Activated T-cell treated with anti-CD3 and anti-CD28 coated beads, Interleukin-2, amount 50 U/mL, for 1 hour (primary cell): ENCODE data around the gene PLPP2.

Source experiments
- DNase-seq: peaks from one replicate; pipeline ENCODE4 v3.0.0-alpha.2; 2020

The PLPP2 gene

DNA sequence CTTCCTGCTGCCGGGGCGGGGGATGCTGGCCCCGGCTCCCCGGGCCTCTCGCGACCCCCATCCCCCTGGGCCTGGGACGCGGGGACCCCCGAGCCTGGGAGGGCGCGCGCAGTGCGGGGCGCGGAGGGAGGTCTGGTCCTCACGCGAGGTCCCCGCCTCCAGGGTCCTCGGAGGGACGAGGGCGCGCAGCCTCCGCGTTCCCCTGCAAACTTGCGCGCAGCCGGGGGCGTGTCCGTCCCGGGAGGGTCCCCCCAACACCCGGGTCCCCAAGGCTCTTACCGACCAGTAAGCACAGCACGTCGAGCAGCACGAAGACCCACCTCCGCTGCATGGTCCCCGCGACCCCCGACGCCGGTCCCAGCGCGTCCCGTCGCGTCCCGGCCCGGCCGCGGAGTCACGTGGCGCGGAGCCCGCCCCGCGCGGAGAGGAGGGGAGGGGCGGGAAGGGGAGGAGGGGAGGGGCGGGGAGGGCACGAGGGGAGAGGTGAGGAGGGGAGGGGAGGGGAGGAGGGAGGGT lies at the start of gene PLPP2:
PLPP2 (minus strand) TSS at position 398 of the 516 bp plus-strand sequence; CDS start at position 331, 67 bp downstream.
- no peak for DNase-seq

DNA sequence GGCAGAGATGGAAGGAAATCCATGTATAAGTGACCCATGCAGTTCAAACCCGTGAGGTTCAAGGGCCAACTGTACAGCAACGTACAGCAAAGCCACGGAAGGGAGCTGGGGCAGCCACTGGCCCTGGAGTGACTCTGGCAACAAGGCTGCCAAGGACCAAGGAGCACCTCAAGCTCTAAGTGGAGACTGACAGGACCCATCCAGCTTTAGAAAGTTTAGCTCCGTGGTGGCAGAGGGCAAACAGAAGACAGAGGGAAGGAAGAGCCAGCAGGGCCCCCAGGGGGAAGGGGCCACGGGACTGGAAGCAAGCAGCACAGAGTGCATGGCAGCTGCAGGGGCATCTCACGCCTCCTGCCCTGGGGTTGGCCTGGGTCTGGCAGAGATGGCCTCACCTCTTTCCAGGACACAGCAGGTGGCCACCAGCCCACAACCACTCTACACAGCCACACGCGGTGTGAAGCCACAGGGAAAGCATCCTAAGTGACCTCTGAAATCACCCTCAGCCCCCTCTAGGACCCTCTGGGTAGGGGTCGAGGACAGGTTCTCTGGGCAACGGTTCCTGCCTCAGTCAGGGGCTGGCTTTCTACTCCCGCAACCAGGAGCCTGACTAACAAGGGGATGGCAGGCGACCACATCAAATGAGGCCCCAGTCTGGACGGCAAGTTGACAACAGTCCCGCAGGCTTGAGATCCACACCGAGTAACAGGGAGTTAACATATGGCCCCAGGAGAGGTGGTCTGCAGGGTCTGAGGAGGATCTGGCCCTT lies 49.6 kb upstream of the PLPP2 start:
- no peak for DNase-seq

DNA sequence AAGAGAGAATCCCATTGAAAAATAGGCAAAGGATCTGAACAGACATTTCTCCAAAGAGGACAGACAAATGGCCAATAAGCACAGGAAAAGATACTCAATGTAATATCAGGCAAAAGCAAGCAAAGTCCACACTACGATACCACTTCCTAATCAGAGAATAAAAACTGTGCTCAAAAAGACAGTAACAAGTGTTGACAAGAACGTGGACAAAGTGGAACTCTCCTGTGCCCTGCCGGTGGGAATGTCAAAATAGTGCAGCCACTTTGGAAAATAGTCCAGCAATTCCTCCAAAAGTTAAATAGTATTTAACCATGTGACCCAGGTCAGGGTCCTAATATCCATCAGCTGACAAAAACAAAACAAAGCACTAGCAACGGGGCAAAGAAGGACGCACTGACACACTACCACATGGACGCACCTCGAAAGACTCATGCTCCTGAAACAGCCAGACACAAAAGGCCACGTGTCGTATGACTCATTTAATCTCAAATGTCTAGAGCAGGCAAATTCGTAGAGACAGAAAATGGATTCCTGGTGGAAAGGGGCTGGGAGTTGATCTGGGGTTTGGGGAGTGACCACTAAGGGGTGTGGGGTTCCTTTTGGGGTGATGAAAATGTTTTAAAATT lies 48.2 kb upstream of the PLPP2 start:
- DNase-seq, result no peak

DNA sequence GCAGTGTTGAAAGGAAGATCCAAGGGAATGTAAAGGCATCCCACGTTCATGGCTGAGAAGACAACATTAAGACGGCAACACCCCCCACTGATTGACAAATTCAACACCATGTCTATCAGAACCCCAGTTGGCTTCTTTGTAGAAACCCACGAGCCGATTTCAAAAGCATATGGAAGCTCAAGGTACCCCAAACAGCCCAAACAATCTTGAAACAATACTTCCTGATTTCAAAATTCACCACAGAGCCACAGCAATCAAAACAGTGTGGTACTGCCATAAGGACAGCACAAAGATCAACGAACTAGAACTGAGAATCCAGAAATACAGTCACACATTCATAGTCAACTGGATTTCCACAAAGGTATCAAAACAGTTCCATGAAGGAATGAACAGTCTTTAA lies 47.2 kb upstream of the PLPP2 start:
- DNase-seq, result no peak

DNA sequence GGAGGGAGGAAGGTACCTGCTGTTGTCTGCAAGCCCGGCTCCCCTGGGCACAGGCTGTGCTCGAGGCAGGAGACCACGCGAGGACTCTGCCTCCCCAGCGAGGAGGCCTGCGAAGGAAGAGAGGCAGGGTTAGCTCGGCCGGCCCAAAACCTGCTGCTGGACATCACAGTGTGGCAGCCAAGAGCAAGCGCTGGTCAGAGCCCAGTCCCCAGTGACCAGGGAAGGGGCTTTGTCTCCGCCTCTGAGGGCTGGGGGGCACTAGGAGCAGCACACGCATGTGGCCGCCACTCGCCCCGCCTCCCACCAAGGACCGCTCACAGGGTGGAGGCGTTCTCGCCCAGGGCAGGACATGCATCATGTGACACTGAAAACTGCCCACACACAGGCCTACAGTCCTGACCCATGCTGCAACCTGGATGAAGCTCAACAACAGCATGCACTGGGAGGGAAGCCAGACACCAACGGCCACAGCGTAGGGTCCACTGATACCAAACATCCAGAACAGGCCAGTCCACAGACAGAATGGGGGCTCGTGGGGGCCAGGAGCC lies 44.9 kb upstream of the PLPP2 start:
- no peak for DNase-seq

GRCh38 chr19:335486-336066 lies 44.4 kb upstream of the PLPP2 start:
- no peak for DNase-seq

DNA sequence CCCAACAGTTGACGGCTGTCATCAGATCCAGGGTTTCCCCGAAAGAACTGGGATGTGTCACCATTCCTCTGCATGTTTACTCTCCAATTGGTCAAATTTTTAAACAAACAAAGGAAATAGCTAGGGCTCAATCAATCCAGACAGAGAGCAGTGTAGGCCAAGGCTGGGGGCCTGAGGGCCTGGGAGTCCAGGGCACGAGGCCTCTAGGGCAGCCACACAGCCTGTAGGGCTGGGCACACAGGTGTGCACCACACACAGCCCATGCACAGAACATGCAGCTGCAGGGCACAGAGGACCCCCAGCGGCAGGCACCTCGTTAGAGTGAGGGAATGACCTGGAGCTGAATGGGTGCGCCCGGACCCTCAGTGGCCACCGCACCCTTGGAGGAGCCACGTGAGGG lies 43.9 kb upstream of the PLPP2 start:
- DNase-seq, result no peak

GRCh38 chr19:334296-335071 lies 43.3 kb upstream of the PLPP2 start:
- no peak for DNase-seq

DNA sequence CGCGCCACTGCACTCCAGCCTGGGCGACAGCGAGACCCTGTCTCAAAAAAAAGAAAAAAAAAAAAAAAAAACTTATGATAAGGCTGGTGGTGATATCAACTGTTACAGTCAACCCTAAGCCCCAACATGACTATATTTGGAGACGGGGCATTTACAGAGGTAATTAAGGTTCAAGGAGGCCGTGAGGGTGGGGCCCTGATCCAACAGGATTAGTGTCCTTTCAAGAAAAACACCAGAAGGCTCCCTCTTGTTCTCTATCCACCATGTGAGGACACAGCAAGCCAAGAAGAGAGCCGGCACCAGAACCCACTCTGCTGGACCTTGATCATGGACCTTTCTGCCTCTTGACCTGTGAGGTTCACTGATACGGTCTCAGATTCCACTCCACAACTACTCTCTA lies 39.3 kb upstream of the PLPP2 start:
- no peak for DNase-seq

- no peak for DNase-seq
These were observed 38.7 kb upstream of the PLPP2 start for GRCh38 chr19:329876-330275.

GRCh38 chr19:328025-328505 lies 36.9 kb upstream of the PLPP2 start:
- DNase-seq, result no peak

- no peak for DNase-seq
These were observed 36.3 kb upstream of the PLPP2 start for GRCh38 chr19:327291-328024.

- no peak for DNase-seq
These were observed 35.7 kb upstream of the PLPP2 start for GRCh38 chr19:326871-327270.

DNA sequence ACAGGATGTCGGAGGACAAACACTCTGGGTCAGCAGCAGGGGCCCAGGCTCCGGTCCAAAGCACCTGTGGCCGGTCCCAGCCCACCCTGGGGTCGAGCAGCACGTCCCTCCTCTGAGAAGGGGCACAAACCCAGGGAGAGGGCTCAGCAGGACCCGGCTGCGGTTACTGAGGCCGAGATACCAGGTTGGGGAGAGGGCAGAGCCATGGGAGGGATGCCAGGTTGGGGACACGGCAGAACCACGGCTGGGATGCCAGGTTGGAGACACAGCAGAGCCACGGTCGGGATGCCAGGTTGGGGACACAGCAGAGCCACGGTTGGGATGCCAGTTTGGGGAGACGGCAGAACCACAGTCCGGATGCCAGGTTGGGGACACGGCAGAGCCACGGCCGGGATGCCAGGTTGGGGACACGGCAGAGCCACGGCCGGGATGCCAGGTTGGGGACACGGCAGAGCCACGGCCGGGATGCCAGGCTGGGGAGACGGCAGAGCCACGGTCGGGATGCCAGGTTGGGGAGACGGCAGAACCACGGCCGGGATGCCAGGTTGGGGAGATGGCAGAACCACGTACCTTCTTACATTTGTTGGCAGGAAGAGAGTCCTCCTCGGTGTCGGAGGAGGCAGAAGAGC lies 34.8 kb upstream of the PLPP2 start:
- no peak for DNase-seq

- DNase-seq, result no peak
These were observed 34.2 kb upstream of the PLPP2 start for GRCh38 chr19:325173-325936.

- no peak for DNase-seq
These were observed 33.5 kb upstream of the PLPP2 start for GRCh38 chr19:324716-325115.

GRCh38 chr19:322616-323015 lies 31.4 kb upstream of the PLPP2 start:
- DNase-seq, result no peak

DNA sequence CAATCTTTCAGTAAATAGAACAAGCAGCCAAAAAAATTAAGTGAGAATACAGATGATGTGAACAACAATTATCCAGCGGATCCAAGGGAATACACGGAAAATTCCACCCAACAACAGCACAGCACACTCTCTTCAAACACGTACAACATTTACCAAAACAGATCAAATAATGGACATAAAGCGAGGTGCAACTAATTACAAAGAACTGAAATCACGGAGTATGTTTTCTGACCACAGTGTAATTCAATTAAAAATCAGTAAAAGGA lies 27.2 kb upstream of the PLPP2 start:
- DNase-seq, result no peak

GRCh38 chr19:317710-318508 lies 26.7 kb upstream of the PLPP2 start:
- DNase-seq, result no peak

DNA sequence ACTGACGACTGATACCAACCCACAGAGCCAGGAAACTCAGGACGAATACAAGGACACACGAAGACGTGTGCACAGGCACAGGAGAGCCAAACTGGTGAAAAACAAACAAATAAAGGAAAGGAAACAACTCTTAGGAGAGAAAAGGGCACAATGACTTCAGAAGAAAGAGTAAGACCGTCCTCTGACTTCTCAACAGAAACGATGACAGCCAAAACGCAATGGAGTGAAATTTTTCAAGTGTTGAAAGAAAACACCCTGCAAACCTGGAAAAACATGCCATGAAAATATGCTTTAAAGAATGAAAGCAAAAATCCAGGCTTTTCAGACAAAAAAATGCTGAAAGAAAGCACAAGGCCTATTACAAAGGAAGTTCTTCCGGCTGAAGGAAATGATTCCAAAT lies 24.6 kb upstream of the PLPP2 start:
- no peak for DNase-seq
